Measurements from ENCODE around the gene RILPL2. TPM values are rescaled to one million over a fixed set of nuclear protein-coding genes. Genes with fewer than 3 reads are reported as not detected.

RILPL2 gene
- total RNA-seq, 1 donor from 2014 or later = 1.4 TPM

GRCh38 chr12:123390498-123391426 is 45.7 kb downstream of the RILPL2 start:
- Histone ChIP-seq H3K4me3 (ENCODE audit: insufficient read depth, low read depth, low read length) (peak overlapping the region; percentile 73), H4K20me1 (ENCODE audit: insufficient read depth, low read length) (peaks cover 43% of the 10 kb centered on the region), H3K4me1 (ENCODE audit: insufficient read depth, low read length) (peaks cover 20% of the 10 kb centered on the region), H3K79me2 (ENCODE audit: insufficient read depth, low read length) (peaks cover 85% of the 10 kb centered on the region), H3K36me3 (ENCODE audit: insufficient read depth, low read length) (peaks cover 42% of the 10 kb centered on the region), H3K9ac (ENCODE audit: low read length) (peak overlapping the region; percentile 80), H3K9me3 (ENCODE audit: insufficient read depth, low read depth, low read length) (no peaks in the 10 kb centered on the region), H3K27ac (ENCODE audit: low read depth, low read length) (no peak overlapping the region), H2AFZ (ENCODE audit: low read depth, low read length) (no peak overlapping the region), H3K27me3 (ENCODE audit: insufficient read depth, low read length) (no peaks in the 10 kb centered on the region), H3K4me2 (ENCODE audit: low read length) (peak overlapping the region; percentile 96)
- FAIRE-seq (no peak), DNase-seq (ENCODE audit: low read depth) (no peak)
- peaks cover 12% of the 10 kb centered on the region for H3K4me1 Mint-ChIP-seq (ENCODE audit: low read depth, unreplicated experiment)
- H3K36me3 Mint-ChIP-seq (ENCODE audit: low read depth, unreplicated experiment) = peaks cover 27% of the 10 kb centered on the region
- H3K9me3 Mint-ChIP-seq (ENCODE audit: unreplicated experiment) = no peaks in the 10 kb centered on the region
- no peaks in the 10 kb centered on the region for H3K27me3 Mint-ChIP-seq (ENCODE audit: low read depth, unreplicated experiment)
- H3K4me3 Mint-ChIP-seq (ENCODE audit: unreplicated experiment) = peak overlapping the region; percentile 93
- TF ChIP-seq EZH2 (IDR thresholded peaks at IDR 0.05; ENCODE audit: insufficient read depth, low read length) (no peak), CTCF (IDR thresholded peaks at IDR 0.05; ENCODE audit: insufficient read depth, low read depth, low read length) (no peak)
- peak overlapping the region; percentile 65 for H3K27ac Mint-ChIP-seq (ENCODE audit: unreplicated experiment)

DNA sequence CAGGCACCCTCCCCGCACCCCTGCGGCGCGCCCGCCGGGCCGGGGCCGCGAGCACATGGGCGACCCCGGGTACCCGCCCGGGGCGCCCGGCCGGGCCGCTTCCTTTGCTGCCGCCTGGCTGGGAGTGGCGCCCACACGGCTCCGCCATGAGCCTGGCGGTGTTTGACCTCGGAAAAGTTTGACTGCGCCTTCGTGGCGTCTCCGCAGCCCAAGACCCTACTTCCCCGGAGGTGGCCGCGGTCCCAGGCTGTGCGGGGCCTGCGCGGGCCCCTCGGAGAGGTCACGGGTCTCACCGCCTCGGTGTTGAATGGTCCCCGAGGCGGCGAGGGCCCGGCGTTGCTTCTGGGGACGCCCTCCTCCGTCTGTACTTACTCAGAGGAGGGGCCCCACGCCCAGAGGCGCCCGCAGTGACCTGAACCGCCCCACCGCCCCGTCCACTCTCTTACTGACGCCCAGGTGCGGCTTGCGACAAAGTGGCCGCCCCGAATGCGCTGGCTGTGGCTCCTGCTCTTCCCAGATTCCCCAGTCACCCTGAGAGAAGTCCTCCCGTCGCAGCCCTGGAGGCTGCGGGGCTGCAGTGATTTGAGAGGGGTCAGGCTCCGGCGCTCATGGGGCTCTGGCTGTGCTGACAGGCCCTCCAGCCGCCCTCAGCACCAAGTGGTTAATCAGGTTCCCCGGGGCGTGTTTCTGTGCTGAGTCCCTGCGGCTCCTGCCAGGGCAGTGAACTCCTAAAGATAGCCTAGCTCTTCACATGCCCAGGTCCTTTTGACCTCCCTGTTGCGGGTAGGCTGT is 46.7 kb downstream of the RILPL2 start:
- DNase-seq (ENCODE audit: low read depth) (no peak), FAIRE-seq (no peak)
- Histone ChIP-seq H3K4me2 (ENCODE audit: low read length) (peak overlapping the region; percentile 96), H3K27me3 (ENCODE audit: insufficient read depth, low read length) (no peaks in the 10 kb centered on the region), H3K4me1 (ENCODE audit: insufficient read depth, low read length) (peaks cover 21% of the 10 kb centered on the region), H3K79me2 (ENCODE audit: insufficient read depth, low read length) (peaks cover 81% of the 10 kb centered on the region), H3K9me3 (ENCODE audit: insufficient read depth, low read depth, low read length) (no peaks in the 10 kb centered on the region), H3K27ac (ENCODE audit: low read depth, low read length) (peak overlapping the region; percentile 53), H3K4me3 (ENCODE audit: insufficient read depth, low read depth, low read length) (peak overlapping the region; percentile 73), H4K20me1 (ENCODE audit: insufficient read depth, low read length) (peaks cover 39% of the 10 kb centered on the region), H3K9ac (ENCODE audit: low read length) (peak overlapping the region; percentile 80), H2AFZ (ENCODE audit: low read depth, low read length) (peak overlapping the region; percentile 66), H3K36me3 (ENCODE audit: insufficient read depth, low read length) (peaks cover 34% of the 10 kb centered on the region)
- H3K9me3 Mint-ChIP-seq (ENCODE audit: unreplicated experiment) = no peaks in the 10 kb centered on the region
- H3K4me1 Mint-ChIP-seq (ENCODE audit: low read depth, unreplicated experiment) = peaks cover 12% of the 10 kb centered on the region
- peaks cover 23% of the 10 kb centered on the region for H3K36me3 Mint-ChIP-seq (ENCODE audit: low read depth, unreplicated experiment)
- H3K27me3 Mint-ChIP-seq (ENCODE audit: low read depth, unreplicated experiment) = no peaks in the 10 kb centered on the region
- TF ChIP-seq CTCF (IDR thresholded peaks at IDR 0.05; ENCODE audit: insufficient read depth, low read depth, low read length) (no peak), EZH2 (IDR thresholded peaks at IDR 0.05; ENCODE audit: insufficient read depth, low read length) (no peak)
- H3K4me3 Mint-ChIP-seq (ENCODE audit: unreplicated experiment) = peak overlapping the region; percentile 93
- peak overlapping the region; percentile 65 for H3K27ac Mint-ChIP-seq (ENCODE audit: unreplicated experiment)

Measured in astrocyte (in vitro differentiated cells and primary cell).